ENCODE measurements around the gene SMIM20.

Gene SMIM20

GRCh38 chr4:25928379-25929297 is 14.6 kb downstream of the SMIM20 start:
- DNase-seq, result no peak

- no peak for DNase-seq
Observed at GRCh38 chr4:25929298-25929686, 15.3 kb downstream of the SMIM20 start.

GRCh38 chr4:25930731-25931354 is 16.8 kb downstream of the SMIM20 start:
- DNase-seq, result no peak

GRCh38 chr4:25936696-25937095 is 22.7 kb downstream of the SMIM20 start:
- no peak for DNase-seq

GRCh38 chr4:25937801-25938200 is 23.8 kb downstream of the SMIM20 start:
- DNase-seq, result peak in 1 of 5 donors; percentile 34

- DNase-seq, result peak in 1 of 5 donors; percentile 51
Observed at GRCh38 chr4:25938366-25938765, 24.3 kb downstream of the SMIM20 start.

GRCh38 chr4:25938787-25939186 is 24.8 kb downstream of the SMIM20 start:
- peak in 1 of 5 donors; percentile 80 for DNase-seq

GRCh38 chr4:25939330-25939729 is 25.3 kb downstream of the SMIM20 start:
- DNase-seq, result peak in 1 of 5 donors; percentile 15

GRCh38 chr4:25941457-25942221 is 27.6 kb downstream of the SMIM20 start:
- DNase-seq, result no peak

- DNase-seq, result no peak
Observed at GRCh38 chr4:25943312-25943711, 29.3 kb downstream of the SMIM20 start.

- DNase-seq, result no peak
Observed at GRCh38 chr4:25943805-25944204, 29.8 kb downstream of the SMIM20 start.

- DNase-seq, result no peak
Observed at GRCh38 chr4:25948051-25948450, 34.0 kb downstream of the SMIM20 start.

GRCh38 chr4:25949173-25949748 is 35.2 kb downstream of the SMIM20 start:
- no peak for DNase-seq

- DNase-seq, result no peak
Observed at GRCh38 chr4:25949994-25950393, 36.0 kb downstream of the SMIM20 start.

GRCh38 chr4:25950461-25951389 is 36.7 kb downstream of the SMIM20 start:
- no peak for DNase-seq

- no peak for DNase-seq
Observed at GRCh38 chr4:25951390-25951952, 37.5 kb downstream of the SMIM20 start.

GRCh38 chr4:25953740-25954139 is 39.7 kb downstream of the SMIM20 start:
- DNase-seq, result no peak

- DNase-seq, result no peak
Observed at GRCh38 chr4:25954293-25954904, 40.4 kb downstream of the SMIM20 start.

GRCh38 chr4:25955705-25956104 is 41.7 kb downstream of the SMIM20 start:
- no peak for DNase-seq

GRCh38 chr4:25956260-25956659 is 42.2 kb downstream of the SMIM20 start:
- no peak for DNase-seq

GRCh38 chr4:25958110-25958509 is 44.1 kb downstream of the SMIM20 start:
- no peak for DNase-seq

Measured in T-helper 1 cell (primary cell).